ENCODE measurements around the gene NIPBL.

NIPBL gene

GRCh38 chr5:37109338-37109737 is 232.8 kb downstream of the NIPBL start:
- DNase-seq: no peak

GRCh38 chr5:37110135-37110534 is 233.6 kb downstream of the NIPBL start:
- no peak for DNase-seq

- DNase-seq: no peak
Measured at GRCh38 chr5:37111426-37112382, 235.1 kb downstream of the NIPBL start.

- no peak for DNase-seq
Measured at GRCh38 chr5:37112383-37112991, 235.9 kb downstream of the NIPBL start.

Data from NCI-H2171 (cell line).